ENCODE results near the gene PHRF1. TPM values are rescaled to one million over a fixed set of nuclear protein-coding genes. Genes with fewer than 3 reads are reported as not detected.
"Not testable (repeated sequence)": the region's sequence is repeated elsewhere in the genome, so short reads cannot be mapped to it uniquely, and the experiment has no call there.

Gene PHRF1
- total and polyA plus RNA-seq, 2 donors = 17.0 to 23.7 TPM

GRCh38 chr11:568306-569157 lies 7.7 kb upstream of the PHRF1 start:
- Histone ChIP-seq H3K4me3 (ENCODE audit: low read length in 2 of 2) (peak overlapping the region; percentile 55 to 64), H3K27me3 (ENCODE audit: control insufficient read depth in 2 of 2, insufficient read depth in 1 of 2, low read length in 1 of 2) (peaks cover 0 to 12% of the 10 kb centered on the region in 2 donors), H3K4me1 (ENCODE audit: control insufficient read depth in 2 of 2, insufficient read depth in 2 of 2, low read length in 2 of 2) (peaks cover 20 to 50% of the 10 kb centered on the region in 2 donors), H3K36me3 (ENCODE audit: control insufficient read depth in 2 of 2, insufficient read depth in 2 of 2, low read length in 1 of 2) (peaks cover 3 to 6% of the 10 kb centered on the region in 2 donors), H3K9me3 (ENCODE audit: control insufficient read depth in 2 of 2, insufficient read depth in 1 of 2, low read length in 1 of 2) (no peaks in the 10 kb centered on the region), H3K27ac (ENCODE audit: low read depth in 1 of 2, low read length in 1 of 2) (peak overlapping the region; percentile 1 to 70)
- 1% methylated on average over 123 of the region's 123 CpGs for WGBS
- DNase-seq (ENCODE audit: low read depth in 6 of 9, low spot score in 9 of 9) = peak; percentile 59 to 97 (median 91)

DNA sequence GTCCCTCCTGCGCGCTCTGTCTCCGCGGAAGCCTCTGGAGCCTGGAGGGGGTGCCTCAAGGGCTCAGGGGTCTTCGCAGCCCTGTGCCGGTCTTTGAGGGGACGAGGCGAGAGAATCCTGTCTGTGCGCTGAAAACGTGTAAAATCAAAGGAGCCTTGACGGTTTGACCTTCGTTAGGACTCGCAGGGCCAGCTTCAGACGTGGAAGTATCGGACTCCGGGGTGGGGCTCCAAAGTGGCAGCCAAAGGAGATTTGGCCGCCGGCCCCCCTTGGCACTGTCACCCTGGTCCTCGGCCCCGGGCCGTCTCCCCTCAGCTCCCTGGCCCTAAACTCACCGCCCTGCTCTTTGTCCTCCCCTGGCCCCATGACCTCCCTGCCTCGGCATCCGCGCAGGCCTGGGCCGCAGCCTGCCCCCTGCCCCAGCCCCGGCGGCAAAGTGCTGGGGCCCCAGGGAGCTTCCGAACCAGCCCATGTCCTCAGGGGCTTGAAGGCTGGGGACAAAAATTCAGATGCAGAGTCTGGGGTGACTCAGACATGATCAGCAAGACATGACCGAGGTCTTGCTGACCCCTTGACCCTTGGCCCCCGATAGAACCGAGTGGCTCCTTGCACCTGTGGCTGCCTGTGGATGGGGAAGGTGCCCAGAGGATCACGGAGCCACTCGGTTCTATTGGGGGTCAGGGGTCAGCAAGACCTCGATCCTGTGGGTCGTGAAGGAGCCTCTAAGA lies 6.9 kb upstream of the PHRF1 start:
- WGBS = 51% methylated on average over 36 of the region's 36 CpGs
- Histone ChIP-seq H3K9me3 (ENCODE audit: control insufficient read depth in 2 of 2, insufficient read depth in 1 of 2, low read length in 1 of 2) (no peaks in the 10 kb centered on the region), H3K27ac (ENCODE audit: low read depth in 1 of 2, low read length in 1 of 2) (peak overlapping the region; percentile 1 to 70), H3K36me3 (ENCODE audit: control insufficient read depth in 2 of 2, insufficient read depth in 2 of 2, low read length in 1 of 2) (no peaks in the 10 kb centered on the region), H3K4me3 (ENCODE audit: low read length in 2 of 2) (peak overlapping the region; percentile 55 to 64), H3K4me1 (ENCODE audit: control insufficient read depth in 2 of 2, insufficient read depth in 2 of 2, low read length in 2 of 2) (peaks cover 24 to 57% of the 10 kb centered on the region in 2 donors), H3K27me3 (ENCODE audit: control insufficient read depth in 2 of 2, insufficient read depth in 1 of 2, low read length in 1 of 2) (peaks cover 0 to 12% of the 10 kb centered on the region in 2 donors)
- DNase-seq (ENCODE audit: low read depth in 6 of 9, low spot score in 9 of 9) = peak in 1 of 9 donors; percentile 44

GRCh38 chr11:571802-572185 lies 4.5 kb upstream of the PHRF1 start:
- Histone ChIP-seq H3K4me1 (ENCODE audit: control insufficient read depth in 2 of 2, insufficient read depth in 2 of 2, low read length in 2 of 2) (peaks cover 26 to 69% of the 10 kb centered on the region in 2 donors), H3K9me3 (ENCODE audit: control insufficient read depth in 2 of 2, insufficient read depth in 1 of 2, low read length in 1 of 2) (no peaks in the 10 kb centered on the region), H3K27ac (ENCODE audit: low read depth in 1 of 2, low read length in 1 of 2) (peak overlapping the region in 1 of 2 donors; percentile 82), H3K27me3 (ENCODE audit: control insufficient read depth in 2 of 2, insufficient read depth in 1 of 2, low read length in 1 of 2) (peaks cover 0 to 21% of the 10 kb centered on the region in 2 donors), H3K36me3 (ENCODE audit: control insufficient read depth in 2 of 2, insufficient read depth in 2 of 2, low read length in 1 of 2) (no peaks in the 10 kb centered on the region), H3K4me3 (ENCODE audit: low read length in 2 of 2) (no peak overlapping the region)
- peak in 1 of 9 donors; percentile 24 for DNase-seq (ENCODE audit: low read depth in 6 of 9, low spot score in 9 of 9)
- 90% methylated on average over 8 of the region's 8 CpGs for WGBS

DNA sequence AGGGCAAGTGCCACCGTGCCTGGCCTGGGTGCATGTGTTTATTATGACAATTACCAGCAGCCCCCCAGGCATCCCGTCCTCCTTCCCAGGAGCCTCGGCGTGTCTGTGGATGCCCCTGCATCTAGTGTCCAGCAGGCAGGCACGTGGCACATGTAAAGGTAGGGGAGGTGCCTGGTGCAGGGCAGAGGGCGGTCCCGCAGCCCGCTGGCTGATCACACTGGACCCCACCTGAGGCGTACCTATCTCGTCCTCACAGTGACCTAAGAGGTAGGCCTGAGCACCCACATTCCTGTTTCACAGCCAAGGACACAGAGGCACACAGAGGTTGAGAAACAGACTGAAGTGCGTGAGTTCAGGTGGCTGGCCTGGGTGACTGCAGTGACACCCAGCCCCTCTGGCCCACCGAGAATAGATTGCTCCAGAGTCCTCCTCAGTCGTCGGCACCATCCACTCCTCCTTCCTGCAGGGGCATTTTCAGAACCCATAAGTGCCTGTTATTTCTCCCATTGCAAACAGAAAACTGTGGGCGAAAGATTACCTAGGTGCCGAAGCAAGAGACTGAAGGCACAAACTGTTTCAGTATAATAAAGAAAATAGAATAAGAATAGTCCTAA lies 3.0 kb upstream of the PHRF1 start:
- no peak overlapping the region for H3K27ac ChIP-seq (ENCODE audit: low read depth in 1 of 2, low read length in 1 of 2)
- WGBS = 96% methylated on average over 16 of the region's 16 CpGs
- H3K4me1 ChIP-seq (ENCODE audit: control insufficient read depth in 2 of 2, insufficient read depth in 2 of 2, low read length in 2 of 2) = peaks cover 28 to 72% of the 10 kb centered on the region in 2 donors
- peaks cover 0 to 16% of the 10 kb centered on the region in 2 donors for H3K27me3 ChIP-seq (ENCODE audit: control insufficient read depth in 2 of 2, insufficient read depth in 1 of 2, low read length in 1 of 2)
- H3K36me3 ChIP-seq (ENCODE audit: control insufficient read depth in 2 of 2, insufficient read depth in 2 of 2, low read length in 1 of 2) = no peaks in the 10 kb centered on the region
- DNase-seq (ENCODE audit: low read depth in 6 of 9, low spot score in 9 of 9) = no peak
- no peak overlapping the region for H3K4me3 ChIP-seq (ENCODE audit: low read length in 2 of 2)
- no peaks in the 10 kb centered on the region for H3K9me3 ChIP-seq (ENCODE audit: control insufficient read depth in 2 of 2, insufficient read depth in 1 of 2, low read length in 1 of 2)

DNA sequence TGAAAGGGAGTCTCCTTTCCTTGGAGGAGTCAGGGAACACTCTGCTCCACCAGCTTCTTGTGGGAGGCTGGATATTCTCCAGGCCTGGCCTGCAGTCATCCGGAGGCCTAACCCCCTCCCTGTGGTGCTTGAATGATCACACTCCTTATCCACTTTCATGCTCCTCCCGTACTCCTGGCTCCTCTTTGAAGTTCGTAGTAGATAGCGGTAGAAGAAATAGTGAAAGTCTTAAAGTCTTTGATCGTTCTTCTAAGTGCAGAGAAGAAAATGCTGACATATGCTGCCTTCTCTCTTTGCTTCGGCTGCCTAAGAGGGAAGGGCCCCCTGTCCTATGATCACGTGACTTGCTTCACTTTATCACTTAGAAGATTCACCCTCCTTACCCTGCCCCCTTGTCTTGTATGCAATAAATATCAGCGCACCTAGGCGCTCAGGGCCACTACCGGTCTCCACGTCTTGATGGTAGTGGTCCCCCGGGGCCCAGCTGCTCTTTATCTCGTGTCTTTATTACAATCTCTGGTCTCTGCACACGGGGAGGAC lies 2.2 kb upstream of the PHRF1 start:
- DNase-seq (ENCODE audit: low read depth in 6 of 9, low spot score in 9 of 9) = peak in 3 of 9 donors; percentile 63 to 84 (median 64)
- WGBS = 49% methylated on average over 14 of the region's 14 CpGs
- Histone ChIP-seq H3K27ac (ENCODE audit: low read depth in 1 of 2, low read length in 1 of 2) (peak overlapping the region in 1 of 2 donors; percentile 60), H3K27me3 (ENCODE audit: control insufficient read depth in 2 of 2, insufficient read depth in 1 of 2, low read length in 1 of 2) (peaks cover 0 to 14% of the 10 kb centered on the region in 2 donors), H3K4me1 (ENCODE audit: control insufficient read depth in 2 of 2, insufficient read depth in 2 of 2, low read length in 2 of 2) (peaks cover 32 to 79% of the 10 kb centered on the region in 2 donors), H3K4me3 (ENCODE audit: low read length in 2 of 2) (peak overlapping the region; percentile 55 to 59)
- H3K9me3 ChIP-seq (ENCODE audit: control insufficient read depth in 2 of 2, insufficient read depth in 1 of 2, low read length in 1 of 2); H3K36me3 ChIP-seq (ENCODE audit: control insufficient read depth in 2 of 2, insufficient read depth in 2 of 2, low read length in 1 of 2): not testable (repeated sequence)

- Histone ChIP-seq H3K27ac (ENCODE audit: low read depth in 1 of 2, low read length in 1 of 2) (peak overlapping the region in 1 of 2 donors; percentile 60), H3K4me3 (ENCODE audit: low read length in 2 of 2) (peak overlapping the region; percentile 55 to 59), H3K9me3 (ENCODE audit: control insufficient read depth in 2 of 2, insufficient read depth in 1 of 2, low read length in 1 of 2) (no peaks in the 10 kb centered on the region), H3K27me3 (ENCODE audit: control insufficient read depth in 2 of 2, insufficient read depth in 1 of 2, low read length in 1 of 2) (peaks cover 0 to 8% of the 10 kb centered on the region in 2 donors), H3K36me3 (ENCODE audit: control insufficient read depth in 2 of 2, insufficient read depth in 2 of 2, low read length in 1 of 2) (peaks cover 0 to 3% of the 10 kb centered on the region in 2 donors), H3K4me1 (ENCODE audit: control insufficient read depth in 2 of 2, insufficient read depth in 2 of 2, low read length in 2 of 2) (peaks cover 32 to 79% of the 10 kb centered on the region in 2 donors)
- WGBS = 24% methylated on average over 25 of the region's 25 CpGs
- peak in 2 of 9 donors; percentile 33 to 59 for DNase-seq (ENCODE audit: low read depth in 6 of 9, low spot score in 9 of 9)
These were observed 1.5 kb upstream of the PHRF1 start for GRCh38 chr11:574632-575312.

GRCh38 chr11:575313-575995 lies 816 bp upstream of the PHRF1 start:
- peaks cover 0 to 8% of the 10 kb centered on the region in 2 donors for H3K27me3 ChIP-seq (ENCODE audit: control insufficient read depth in 2 of 2, insufficient read depth in 1 of 2, low read length in 1 of 2)
- peak overlapping the region; percentile 55 to 59 for H3K4me3 ChIP-seq (ENCODE audit: low read length in 2 of 2)
- H3K27ac ChIP-seq (ENCODE audit: low read depth in 1 of 2, low read length in 1 of 2) = peak overlapping the region in 1 of 2 donors; percentile 60
- 1% methylated on average over 74 of the region's 81 CpGs for WGBS
- H3K9me3 ChIP-seq (ENCODE audit: control insufficient read depth in 2 of 2, insufficient read depth in 1 of 2, low read length in 1 of 2) = no peaks in the 10 kb centered on the region
- DNase-seq (ENCODE audit: low read depth in 6 of 9, low spot score in 9 of 9) = peak in 2 of 9 donors; percentile 74 to 84
- H3K36me3 ChIP-seq (ENCODE audit: control insufficient read depth in 2 of 2, insufficient read depth in 2 of 2, low read length in 1 of 2) = peaks cover 0 to 3% of the 10 kb centered on the region in 2 donors
- H3K4me1 ChIP-seq (ENCODE audit: control insufficient read depth in 2 of 2, insufficient read depth in 2 of 2, low read length in 2 of 2) = peaks cover 33 to 81% of the 10 kb centered on the region in 2 donors

Data from thymus (tissue), 11 donors.